K562 (cell line): ENCODE measurements around the gene ZNF564. TPM values are rescaled to one million over a fixed set of nuclear protein-coding genes. Genes with fewer than 3 reads are reported as not detected.

Experiments
- ATAC-seq: fragments of 200-7000 bp; cut with Tn5 transposase; 3 replicates; pipeline ENCODE4 v1.9.1; 2020; ENCODE audit warnings: moderate library complexity
- BruUV-seq: library from RNA; stranded (reverse); fragments of 400-500 nt; replicated peaks from 2 replicates; lab custom pipeline; 2021; lab: Mats Ljungman, UMichigan
- CTCF ChIA-PET: fragments of 300-600 bp; formaldehyde crosslinking; extraction: SDS; loops from one replicate; lab custom pipeline; 2021; ENCODE audit warnings: low intra/inter-chr PET ratio; lab: Yijun Ruan, JAX
- POLR2A ChIA-PET: fragments of 300-600, 350-650 bp; sonication (Branson Sonifier 250); formaldehyde crosslinking; extraction: SDS; loops from one replicate; lab custom pipeline; 2021; ENCODE audit warnings: antibody characterized with exemption, inconsistent platforms; lab: Yijun Ruan, JAX
- DNase-seq, 4 experiments: peaks; one replicate each; pipeline versions ENCODE4 v3.0.0 to v3.0.0-alpha.2; 2011 to 2018; ENCODE audit warnings: low spot score in 3 of 4, mixed read lengths in 3 of 4; ENCODE audit errors: extremely low read depth in 1 of 4
- FAIRE-seq: peaks from 2 replicates; lab custom pipeline; 2011; peaks lifted over from hg19 to GRCh38; lab: Jason Lieb, UNC
- H2AFZ ChIP-seq: 2 replicates; pipeline ENCODE4 v1.6.0; 2011; ENCODE audit warnings: low read depth, low read length, control low read depth, inconsistent platforms
- H3K27ac ChIP-seq: fragments of 200-600 bp; 3 replicates; pipeline ENCODE4 v1.8.0; 2011; ENCODE audit warnings: low read depth, mild to moderate bottlenecking, control low read depth, inconsistent platforms, low read length, moderate library complexity, mixed read lengths; ENCODE audit errors: extremely low read depth
- H3K27me3 ChIP-seq, 2 experiments: fragments of 300-600 bp in 1 of 2; 2 replicates in 1 of 2; 3 replicates in 1 of 2; pipeline versions ENCODE4 v1.6.0 to v1.8.0; 2011; ENCODE audit warnings: inconsistent platforms in 2 of 2, low read length in 2 of 2, mild to moderate bottlenecking in 1 of 2, mixed read lengths in 1 of 2, moderate library complexity in 1 of 2; ENCODE audit not compliant: control insufficient read depth in 2 of 2, insufficient read depth in 2 of 2
- H3K36me3 ChIP-seq: fragments of 300-600 bp; 3 replicates; pipeline ENCODE4 v1.8.0; 2011; ENCODE audit warnings: mild to moderate bottlenecking, low read length, inconsistent platforms; ENCODE audit not compliant: control insufficient read depth, insufficient read depth
- H3K4me1 ChIP-seq, 2 experiments: fragments of 200-600 bp in 1 of 2; replicated peaks in 1 of 2; 2 replicates in 1 of 2; 3 replicates in 1 of 2; pipeline versions ENCODE4 v1.5.1 to v1.8.0; 2011; ENCODE audit warnings: inconsistent platforms in 2 of 2, low read length in 2 of 2, mild to moderate bottlenecking in 1 of 2, mixed read lengths in 1 of 2, moderate library complexity in 1 of 2; ENCODE audit not compliant: control insufficient read depth in 2 of 2, insufficient read depth in 2 of 2
- H3K4me2 ChIP-seq: 2 replicates; pipeline ENCODE4 v1.6.1; 2011; ENCODE audit warnings: low read length, control low read depth, inconsistent platforms, mixed read lengths; ENCODE audit not compliant: insufficient read depth
- H3K4me3 ChIP-seq: fragments of 200-600 bp; sonication (generic), shearing (Covaris generic); 2 replicates; pipeline ENCODE4 v1.5.1; 2016; ENCODE audit warnings: control low read depth, inconsistent platforms
- H3K79me2 ChIP-seq: fragments of 200-600 bp; 3 replicates; pipeline ENCODE4 v1.8.0; 2011; ENCODE audit warnings: low read length, inconsistent platforms; ENCODE audit not compliant: control insufficient read depth, insufficient read depth
- H3K9ac ChIP-seq, 2 experiments: 2 replicates each; pipeline versions ENCODE4 v1.6.0 to v1.6.1; 2011; ENCODE audit warnings: low read depth in 2 of 2, low read length in 2 of 2, control low read depth in 1 of 2, inconsistent platforms in 1 of 2, mild to moderate bottlenecking in 1 of 2, mixed read lengths in 1 of 2; ENCODE audit not compliant: insufficient read depth in 1 of 2
- H3K9me1 ChIP-seq: one replicate; pipeline ENCODE4 v1.6.0; 2011; ENCODE audit warnings: inconsistent platforms, mild to moderate bottlenecking, low read length, moderate library complexity; ENCODE audit not compliant: control insufficient read depth, insufficient read depth
- H3K9me3 ChIP-seq: replicated peaks from 2 replicates; pipeline ENCODE4 v1.5.1; 2011; ENCODE audit warnings: low read depth, low read length, inconsistent platforms; ENCODE audit not compliant: control insufficient read depth, insufficient read depth
- H4K20me1 ChIP-seq: replicated peaks from 2 replicates; pipeline ENCODE4 v1.6.1; 2011; ENCODE audit warnings: low read length, inconsistent platforms, mixed read lengths; ENCODE audit not compliant: control insufficient read depth, insufficient read depth
- BRD4 ChIP-seq: fragments of 200-600 bp; sonication (generic); IDR thresholded peaks from 2 replicates; pipeline ENCODE4 v1.6.1; 2017; ENCODE audit warnings: inconsistent platforms
- CBFB ChIP-seq: sonication (generic); formaldehyde crosslinking; IDR thresholded peaks from 2 replicates; pipeline ENCODE4 v1.4.0; 2020; ENCODE audit warnings: mild to moderate bottlenecking, missing genetic modification reagents
- MTA1 ChIP-seq: fragments of 450-650 bp; IDR thresholded peaks from 2 replicates; pipeline ENCODE4 v1.6.1; 2017; ENCODE audit warnings: borderline replicate concordance
- PURB ChIP-seq: sonication (generic); formaldehyde crosslinking; IDR thresholded peaks from 2 replicates; pipeline ENCODE4 v1.9.0; 2021; ENCODE audit warnings: low read depth, mild to moderate bottlenecking, missing genetic modification reagents
- ZNF165 ChIP-seq: fragments of 250-450 bp; sonication (Bioruptor Pico); IDR thresholded peaks from 2 replicates; pipeline ENCODE4 v1.4.0; 2020; ENCODE audit warnings: borderline replicate concordance
- ZNF780A ChIP-seq: fragments of 250-450 bp; sonication (Bioruptor Pico); IDR thresholded peaks from 2 replicates; pipeline ENCODE4 v1.5.0; 2021; ENCODE audit warnings: mild to moderate bottlenecking
- WGBS: fragments of 100-300 bp; shearing (Covaris generic); methylation state at CpG from one replicate; pipeline ENCODE4 v1.1.6; 2016; ENCODE audit warnings: low coverage, mixed read lengths; ENCODE audit not compliant: insufficient coverage; ENCODE audit errors: missing lambda C conversion rate; 5-methylcytosine and 5-hydroxymethylcytosine counted together
- in situ Hi-C: fragments of 300-500 bp; cut with MboI; formaldehyde crosslinking; loops from 4 replicates; pipeline ENCODE4 v1.15.0; 2018; ENCODE audit warnings: inconsistent platforms, mixed read lengths
- intact Hi-C: fragments of 100-400 bp; cut with micrococcal nuclease; formaldehyde crosslinking; loops from 2 replicates; pipeline ENCODE4 v1.14.2; 2022
- polyA plus RNA-seq, 8 experiments: library from polyadenylated mRNA; depleted of rRNA in 4 of 8; stranded (reverse) in 5 of 8; unstranded in 3 of 8; fragments of >200 nt; fragmentation: Nextera tagmentation in 2 of 8; fragmentation: Illumina TruSeq in 1 of 8; extraction: Ambion mirVana in 2 of 8; extraction: Trizol in 1 of 8; gene quantifications; 2 replicates each; pipeline versions ENCODE4 v1.2.1 to v1.2.3, GENCODE V29; 2011 to 2014; ENCODE audit warnings: inconsistent platforms in 1 of 8, missing spikeins in 1 of 8
- total RNA-seq, 7 experiments: library from RNA; depleted of rRNA in 6 of 7; stranded (reverse); fragments of >200 nt in 6 of 7; fragmentation: Illumina TruSeq in 2 of 7; extraction: Trizol in 2 of 7; gene quantifications; 2 replicates each; pipeline versions ENCODE4 v1.2.1 to v1.2.3, GENCODE V29; 2011 to 2021; ENCODE audit warnings: low replicate concordance in 1 of 7
- TF ChIP-seq, protein P1 (sequence below): fragments of 450-650 bp; formaldehyde crosslinking; conservative IDR thresholded peaks from 2 replicates; pipeline ENCODE4 v1.4.0; 2022; ENCODE audit warnings: mild to moderate bottlenecking, missing genetic modification characterization
- TF ChIP-seq, protein P2 (sequence below): fragments of 450-650 bp; IDR thresholded peaks from 2 replicates; pipeline ENCODE4 v1.6.1; 2018; ENCODE audit warnings: mild to moderate bottlenecking, low read depth; ENCODE audit not compliant: partially characterized antibody

The ZNF564 gene
- total and polyA plus RNA-seq, 9 of the 15 experiments (the other 6 are each of a cell fraction or from before 2014, with no cell fraction given) = 1.4 to 8.1 (median 5.6) TPM

DNA sequence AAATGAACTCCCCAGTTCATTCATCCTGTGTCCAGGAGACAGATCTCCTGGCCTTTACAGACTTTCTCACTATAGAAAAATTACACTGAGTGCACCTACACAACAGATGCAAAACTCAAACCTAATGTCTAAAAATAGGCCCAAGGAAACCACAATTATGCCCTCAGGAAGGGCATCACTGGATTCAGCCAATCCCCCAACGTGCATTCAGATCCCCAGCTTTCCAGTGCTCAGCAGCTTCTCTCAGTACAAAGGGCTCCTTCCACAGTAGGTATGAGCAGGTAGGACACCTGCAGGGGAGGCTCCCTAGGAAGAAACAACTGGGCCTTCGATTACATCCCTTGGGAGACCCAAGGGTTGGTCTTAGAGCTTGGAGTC is 68.8 kb downstream of the ZNF564 start:
- H3K4me3 ChIP-seq = no peak overlapping the region

DNA sequence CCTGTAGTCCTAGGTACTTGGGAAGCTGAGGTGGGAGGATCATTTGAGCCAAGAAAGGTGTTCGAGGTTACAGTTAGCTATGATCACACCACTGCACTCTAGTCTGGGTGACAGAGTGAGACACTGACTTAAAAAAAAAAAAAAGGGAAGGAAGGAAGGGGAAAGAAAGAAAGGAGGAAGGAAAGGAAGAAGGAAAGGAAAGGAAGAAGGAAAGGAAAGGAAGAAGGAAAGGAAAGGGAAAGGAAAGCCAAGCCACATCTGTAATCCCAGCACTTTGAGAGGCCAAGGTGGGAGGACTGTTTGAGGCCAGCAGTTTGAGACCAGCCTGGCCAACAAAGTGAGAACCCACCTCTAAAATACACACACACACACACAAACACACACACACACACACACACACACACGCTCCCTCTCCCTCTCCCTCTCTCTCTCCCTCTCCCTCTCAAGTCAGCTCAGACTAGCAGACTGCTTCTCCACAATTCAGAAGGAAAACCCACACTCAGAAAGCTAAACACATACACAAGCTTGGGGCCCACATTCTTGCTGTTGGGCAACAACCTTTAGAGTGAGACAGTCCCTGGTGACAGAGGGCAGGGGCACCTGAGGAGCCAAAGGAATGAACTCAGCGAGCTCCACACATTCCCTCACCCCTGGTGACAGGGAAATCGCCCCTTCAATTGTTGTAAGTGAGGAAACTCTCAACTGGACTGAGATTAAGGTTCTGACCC is 69.3 kb downstream of the ZNF564 start:
- no peak overlapping the region for H3K27ac ChIP-seq
- intact Hi-C loops (loop anchor here (10.0 kb wide), 1 partner anchor 107 kb away; no protein-coding TSS in a partner anchor), in situ Hi-C loops (no loop called here)
- H3K4me3 ChIP-seq = no peak overlapping the region
- H3K9me3 ChIP-seq = no peaks in the 10 kb centered on the region
- BruUV-seq = no TSS peak
- H3K9ac ChIP-seq = no peak overlapping the region
- no peak overlapping the region for H2AFZ ChIP-seq
- TF ChIP-seq, protein P1, sequence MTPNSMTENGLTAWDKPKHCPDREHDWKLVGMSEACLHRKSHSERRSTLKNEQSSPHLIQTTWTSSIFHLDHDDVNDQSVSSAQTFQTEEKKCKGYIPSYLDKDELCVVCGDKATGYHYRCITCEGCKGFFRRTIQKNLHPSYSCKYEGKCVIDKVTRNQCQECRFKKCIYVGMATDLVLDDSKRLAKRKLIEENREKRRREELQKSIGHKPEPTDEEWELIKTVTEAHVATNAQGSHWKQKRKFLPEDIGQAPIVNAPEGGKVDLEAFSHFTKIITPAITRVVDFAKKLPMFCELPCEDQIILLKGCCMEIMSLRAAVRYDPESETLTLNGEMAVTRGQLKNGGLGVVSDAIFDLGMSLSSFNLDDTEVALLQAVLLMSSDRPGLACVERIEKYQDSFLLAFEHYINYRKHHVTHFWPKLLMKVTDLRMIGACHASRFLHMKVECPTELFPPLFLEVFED (CRISPR knock-in tag) = 0 out of 2 replicates have a peak, but pooled peaks have one; percentile 47
- TF ChIP-seq, protein P2, sequence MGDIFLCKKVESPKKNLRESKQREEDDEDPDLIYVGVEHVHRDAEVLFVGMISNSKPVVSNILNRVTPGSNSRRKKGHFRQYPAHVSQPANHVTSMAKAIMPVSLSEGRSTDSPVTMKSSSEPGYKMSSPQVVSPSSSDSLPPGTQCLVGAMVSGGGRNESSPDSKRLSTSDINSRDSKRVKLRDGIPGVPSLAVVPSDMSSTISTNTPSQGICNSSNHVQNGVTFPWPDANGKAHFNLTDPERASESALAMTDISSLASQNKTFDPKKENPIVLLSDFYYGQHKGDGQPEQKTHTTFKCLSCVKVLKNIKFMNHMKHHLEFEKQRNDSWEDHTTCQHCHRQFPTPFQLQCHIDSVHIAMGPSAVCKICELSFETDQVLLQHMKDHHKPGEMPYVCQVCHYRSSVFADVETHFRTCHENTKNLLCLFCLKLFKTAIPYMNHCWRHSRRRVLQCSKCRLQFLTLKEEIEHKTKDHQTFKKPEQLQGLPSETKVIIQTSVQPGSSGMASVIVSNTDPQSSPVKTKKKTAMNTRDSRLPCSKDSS = no peak
- FAIRE-seq (no peak), ATAC-seq (no peak), DNase-seq (no peak)
- no peaks in the 10 kb centered on the region for H3K79me2 ChIP-seq
- no peaks in the 10 kb centered on the region for H4K20me1 ChIP-seq
- peaks cover 0 to 11% of the 10 kb centered on the region in 2 experiments; a peak in 3 of 5 replicates for H3K4me1 ChIP-seq
- POLR2A ChIA-PET = interaction anchor here (0.6 kb wide), 1 partner anchor 56 kb away, joined by 3 read pairs; no protein-coding TSS in a partner anchor
- H3K4me2 ChIP-seq = no peak overlapping the region
- no peaks in the 10 kb centered on the region for H3K36me3 ChIP-seq
- 2% methylated on average over 3 of the region's 4 CpGs for WGBS
- CTCF ChIA-PET = no interaction called here
- no peaks in the 10 kb centered on the region for H3K9me1 ChIP-seq
- H3K27me3 ChIP-seq = no peaks in the 10 kb centered on the region; a peak in 1 of 5 replicates

More for the DNA sequence above, 68.8 kb downstream of the ZNF564 start:
- Histone ChIP-seq H3K4me2 (no peak overlapping the region), H3K9me3 (no peaks in the 10 kb centered on the region), H3K9me1 (no peaks in the 10 kb centered on the region), H3K27ac (no peak overlapping the region), H3K27me3 (no peaks in the 10 kb centered on the region; a peak in 1 of 5 replicates), H3K79me2 (no peaks in the 10 kb centered on the region), H3K9ac (no peak overlapping the region), H4K20me1 (no peaks in the 10 kb centered on the region), H3K4me1 (peaks cover 0 to 11% of the 10 kb centered on the region in 2 experiments; a peak in 3 of 5 replicates), H3K36me3 (no peaks in the 10 kb centered on the region), H2AFZ (no peak overlapping the region)
- ATAC-seq = no peak
- BruUV-seq = no TSS peak
- DNase-seq = no peak
- TF ChIP-seq PURB (CRISPR knock-in tag) = no peak
- no peak for TF ChIP-seq CBFB (CRISPR knock-in tag)
- no peak for TF ChIP-seq ZNF780A (CRISPR knock-in tag)
- TF ChIP-seq MTA1 = no peak
- TF ChIP-seq ZNF165 (CRISPR knock-in tag) = no peak
- TF ChIP-seq BRD4 = no peak
- ChIA-PET CTCF (no interaction called here), POLR2A (interaction anchor here (0.6 kb wide), 1 partner anchor 56 kb away, joined by 3 read pairs; no protein-coding TSS in a partner anchor)
- intact Hi-C loops = loop anchor here (10.0 kb wide), 1 partner anchor 108 kb away; no protein-coding TSS in a partner anchor
- in situ Hi-C loops = no loop called here
- 3% methylated on average over 2 of the region's 2 CpGs for WGBS
- FAIRE-seq = no peak
